OCI-M2 (cell line): ENCODE measurements around the gene NKPD1.

Experiments
- DNase-seq: peaks from one replicate; lab custom pipeline; 2025; ENCODE audit not compliant: unreplicated experiment; lab: John Stamatoyannopoulos, UW

NKPD1 gene

DNA sequence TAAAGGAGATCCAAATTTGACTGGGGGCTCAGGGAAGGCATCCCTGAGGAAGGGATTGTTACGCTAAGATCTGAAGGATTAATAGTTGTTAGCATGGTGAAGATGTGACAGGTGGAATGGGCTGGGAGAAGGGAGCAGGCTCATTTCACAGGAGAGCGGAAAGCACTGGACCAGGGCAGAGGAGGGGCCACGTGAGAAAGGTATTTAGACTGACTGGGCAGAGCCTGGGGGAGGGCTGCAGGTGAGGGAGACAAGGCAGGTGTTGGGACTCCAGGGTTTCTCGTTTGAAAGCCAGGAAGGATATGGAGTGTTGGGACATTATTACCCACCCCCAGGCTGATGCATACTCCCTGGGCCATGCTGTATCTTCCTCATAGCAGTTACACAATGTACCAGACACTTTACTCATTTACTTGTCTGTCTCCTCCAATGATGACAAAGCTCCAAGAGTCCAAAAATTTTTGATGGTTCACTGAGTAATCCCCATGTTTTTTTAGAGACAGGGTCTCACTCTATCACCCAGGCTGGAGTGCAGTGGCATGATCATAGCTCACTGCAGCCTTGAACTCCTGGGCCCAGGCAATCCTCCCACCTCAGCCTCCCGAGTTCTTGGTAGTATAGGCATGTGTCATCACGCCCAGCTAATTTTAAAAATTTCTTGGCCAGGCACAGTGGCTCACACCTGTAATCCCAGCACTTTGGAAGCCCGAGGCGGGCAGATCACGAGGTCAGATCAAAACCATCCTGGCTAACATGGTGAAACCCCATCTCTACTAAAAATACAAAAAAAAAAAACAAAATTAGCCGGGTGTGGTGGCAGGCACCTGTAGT is 14.9 kb upstream of the NKPD1 start:
- no peak for DNase-seq

DNA sequence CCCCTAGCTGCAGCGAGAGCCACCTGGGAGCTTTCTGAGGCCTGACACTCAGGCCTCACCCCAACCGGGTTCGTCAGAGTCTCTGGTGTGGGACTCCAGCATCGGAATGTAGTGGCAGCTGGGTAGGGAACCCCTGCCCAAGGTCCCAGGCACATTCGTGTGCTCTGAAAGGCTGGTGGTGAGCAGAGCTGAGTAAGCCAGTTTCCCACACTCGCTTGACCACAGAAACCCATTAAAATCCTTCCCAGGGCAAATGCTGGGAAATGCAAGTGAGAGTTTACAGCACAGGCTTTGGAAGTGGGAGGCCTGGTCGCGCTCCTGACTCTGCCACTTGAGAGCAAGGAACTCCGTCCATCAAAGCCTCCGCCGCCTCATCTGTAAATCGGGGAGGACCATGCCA is 13.0 kb upstream of the NKPD1 start:
- DNase-seq, result no peak

DNA sequence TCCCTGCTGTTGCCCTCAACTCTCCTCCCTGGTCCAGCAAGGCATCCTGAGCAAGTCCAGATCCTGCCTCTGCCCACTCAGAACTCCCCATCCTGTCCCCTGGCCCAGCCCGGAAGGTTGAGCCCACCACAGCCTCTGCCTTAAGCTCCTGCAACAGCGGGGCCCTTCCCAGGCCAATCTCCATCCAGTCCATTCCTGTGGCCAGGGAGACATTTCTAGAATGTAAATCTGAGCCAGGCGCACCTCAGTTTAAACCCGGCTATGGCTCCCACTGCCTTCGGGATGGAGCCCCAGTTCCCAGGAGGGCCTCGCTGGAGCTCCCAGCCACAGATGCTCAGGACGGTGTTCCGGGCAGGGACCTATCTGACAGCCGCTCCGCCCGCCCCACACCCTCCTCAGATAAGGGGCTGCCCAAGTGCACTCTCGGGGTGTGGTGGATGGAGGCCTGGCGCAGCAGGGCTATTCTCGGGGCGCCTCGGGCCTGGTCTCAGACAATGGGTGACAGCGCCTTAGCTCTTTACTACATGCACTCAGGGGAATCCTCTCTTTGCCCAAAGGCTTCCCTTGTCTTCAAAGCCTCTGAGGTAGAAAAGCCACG is 11.9 kb upstream of the NKPD1 start:
- no peak for DNase-seq

DNA sequence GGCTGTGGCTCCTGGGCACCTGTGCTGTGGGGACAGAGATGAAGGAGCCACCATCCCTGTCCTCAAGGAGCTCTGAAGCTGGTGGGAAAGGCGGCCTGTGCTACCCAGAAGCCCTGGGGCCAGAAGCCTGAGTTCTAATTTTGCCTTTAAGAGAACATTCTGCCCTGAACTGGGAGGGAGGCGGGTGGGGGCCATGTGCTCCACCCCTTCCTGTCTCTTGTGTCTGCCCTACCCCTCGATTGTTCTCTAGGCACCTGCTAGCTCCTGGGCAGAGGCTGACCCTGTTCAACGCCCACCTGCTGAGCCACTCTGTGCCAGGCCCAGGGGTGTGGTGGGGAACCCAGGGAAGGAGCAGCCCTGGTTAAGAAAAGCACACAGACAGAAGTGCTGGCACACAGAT is 11.4 kb upstream of the NKPD1 start:
- no peak for DNase-seq

DNA sequence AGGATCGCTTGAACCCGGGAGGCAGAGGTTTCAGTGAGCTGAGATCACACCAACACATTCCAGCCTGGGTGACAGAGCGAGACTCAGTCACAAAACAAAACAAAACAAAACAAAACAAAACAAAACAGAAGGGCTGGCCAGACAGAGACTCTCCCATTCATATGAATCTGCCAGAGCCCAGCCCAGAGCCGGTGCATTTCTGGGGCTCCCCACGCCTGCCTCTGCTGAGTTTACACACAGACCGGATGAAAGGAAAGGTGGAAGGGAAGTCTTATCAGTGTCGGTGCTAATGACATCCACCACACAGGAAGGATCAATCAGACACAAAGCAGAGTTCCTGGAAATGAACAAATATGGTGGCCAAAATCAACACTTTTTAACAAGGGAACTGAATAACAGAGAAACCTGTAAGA is 10.4 kb upstream of the NKPD1 start:
- no peak for DNase-seq

DNA sequence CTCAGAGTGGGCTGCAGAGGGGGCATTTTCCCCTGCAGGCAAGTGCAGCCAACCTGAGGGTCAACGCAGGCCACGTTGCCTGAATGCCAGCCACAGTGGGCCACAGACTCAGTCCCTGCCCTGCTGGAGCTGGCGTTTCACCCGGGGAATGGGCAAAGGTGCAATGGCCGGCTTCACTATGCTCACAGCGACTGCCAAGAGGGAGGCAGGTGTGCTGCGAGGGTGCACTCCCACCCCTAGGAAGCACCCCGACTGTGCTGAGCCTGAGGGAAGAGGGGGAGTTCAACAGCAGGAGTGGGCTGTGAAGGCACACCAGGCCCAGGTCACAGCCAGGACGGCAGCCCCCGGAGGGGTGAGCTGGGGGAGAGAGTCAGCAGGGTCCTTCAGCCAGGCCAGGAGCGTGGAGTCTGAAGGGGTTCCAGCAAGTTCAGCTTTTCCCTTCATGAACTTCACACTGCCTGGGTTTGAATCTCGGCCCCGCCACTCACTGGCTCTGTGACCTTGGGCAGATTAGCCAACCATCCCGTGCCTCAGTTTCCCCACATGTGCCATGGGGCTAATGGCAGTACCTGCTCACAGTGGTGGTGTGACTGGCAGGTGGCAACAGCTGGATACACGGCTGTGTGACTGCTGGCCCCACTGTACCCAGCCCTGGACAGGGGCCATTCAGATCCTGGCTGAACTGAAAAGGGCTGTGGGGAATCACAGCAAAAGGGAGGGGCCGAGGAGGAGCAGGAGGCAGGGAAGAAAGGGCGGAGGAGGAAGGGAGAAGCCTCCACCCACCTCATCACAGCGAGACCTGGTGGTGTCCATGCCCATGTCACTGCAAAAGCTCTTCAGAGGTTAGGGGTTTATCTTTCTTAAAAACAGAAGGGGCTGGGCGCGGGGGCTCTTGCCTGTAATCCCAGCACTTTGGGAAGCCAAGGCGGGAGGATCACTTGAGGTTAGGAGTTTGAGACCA is 9.6 kb upstream of the NKPD1 start:
- DNase-seq, result no peak

DNA sequence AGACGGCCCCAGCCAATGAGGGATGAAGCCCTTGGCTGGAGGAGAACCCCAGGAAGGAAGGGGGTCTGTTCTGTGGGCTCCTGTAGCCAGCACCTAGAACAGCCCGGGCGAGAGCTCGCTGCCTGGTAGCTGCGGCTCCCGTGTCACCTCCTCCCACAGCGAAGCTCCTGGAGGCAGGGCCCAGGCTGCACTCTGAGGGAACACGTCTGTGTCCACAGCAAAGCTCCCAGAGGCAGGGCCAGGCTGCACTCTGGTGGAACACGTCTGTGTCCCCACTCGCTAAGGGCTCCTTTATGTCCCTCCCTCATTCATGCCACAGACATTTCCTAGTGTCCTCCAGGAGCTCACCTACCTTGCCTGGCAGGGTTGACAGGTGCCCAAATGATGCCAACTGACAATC is 8.8 kb upstream of the NKPD1 start:
- no peak for DNase-seq

DNA sequence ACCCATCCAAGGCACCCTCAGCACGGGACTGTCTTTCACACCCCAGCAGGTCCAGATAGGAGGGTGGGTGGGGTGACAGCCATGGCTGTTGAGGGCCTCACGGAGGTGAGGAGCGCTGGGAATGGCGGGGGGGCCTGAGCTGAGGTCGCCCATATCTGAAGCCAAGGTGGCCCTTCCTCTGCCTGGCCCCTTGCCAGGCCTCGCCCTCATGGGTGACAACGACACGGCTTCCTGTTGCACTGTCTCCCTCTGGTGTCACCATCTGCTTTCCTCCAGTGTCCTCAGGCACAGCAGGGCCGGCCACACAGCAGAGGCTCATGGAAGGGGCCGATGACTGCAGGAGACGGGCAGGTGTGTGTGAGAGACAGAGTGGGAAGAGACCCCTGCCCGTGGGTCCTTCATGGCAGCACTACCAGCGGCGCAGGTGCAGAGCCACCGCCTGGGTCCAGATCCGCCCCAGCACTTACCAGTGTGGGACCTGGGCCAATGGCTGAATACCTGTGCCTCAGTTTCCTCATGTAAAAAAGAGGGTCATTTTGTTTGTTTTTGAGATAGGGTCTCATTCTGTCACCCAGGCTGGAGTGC is 8.1 kb upstream of the NKPD1 start:
- DNase-seq, result no peak

DNA sequence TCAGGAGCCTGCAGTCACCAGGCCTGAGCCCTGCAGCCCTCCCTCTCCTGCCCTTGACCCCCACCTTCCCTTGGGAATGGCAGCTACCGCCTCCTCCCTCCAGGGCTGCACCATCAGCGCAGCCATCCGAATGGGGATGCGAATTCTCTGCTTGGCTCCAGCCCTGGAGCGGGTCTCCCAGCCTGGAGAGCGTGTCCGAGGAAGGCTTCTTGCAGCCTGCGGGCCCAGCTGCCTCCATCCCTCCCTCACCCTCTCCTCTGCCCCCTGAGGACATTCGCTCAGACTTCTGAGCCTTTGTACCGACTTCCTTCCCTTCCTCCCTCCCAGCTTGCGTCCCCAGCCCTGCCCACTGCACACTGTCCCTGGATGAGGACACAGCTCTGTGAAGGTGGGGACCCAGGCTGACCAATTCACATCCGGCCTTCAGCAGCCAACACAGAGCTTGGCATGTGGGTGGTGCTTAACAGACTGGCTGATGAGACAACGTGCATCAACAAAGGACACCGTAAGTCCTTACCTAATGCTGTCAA is 6.0 kb upstream of the NKPD1 start:
- no peak for DNase-seq

DNA sequence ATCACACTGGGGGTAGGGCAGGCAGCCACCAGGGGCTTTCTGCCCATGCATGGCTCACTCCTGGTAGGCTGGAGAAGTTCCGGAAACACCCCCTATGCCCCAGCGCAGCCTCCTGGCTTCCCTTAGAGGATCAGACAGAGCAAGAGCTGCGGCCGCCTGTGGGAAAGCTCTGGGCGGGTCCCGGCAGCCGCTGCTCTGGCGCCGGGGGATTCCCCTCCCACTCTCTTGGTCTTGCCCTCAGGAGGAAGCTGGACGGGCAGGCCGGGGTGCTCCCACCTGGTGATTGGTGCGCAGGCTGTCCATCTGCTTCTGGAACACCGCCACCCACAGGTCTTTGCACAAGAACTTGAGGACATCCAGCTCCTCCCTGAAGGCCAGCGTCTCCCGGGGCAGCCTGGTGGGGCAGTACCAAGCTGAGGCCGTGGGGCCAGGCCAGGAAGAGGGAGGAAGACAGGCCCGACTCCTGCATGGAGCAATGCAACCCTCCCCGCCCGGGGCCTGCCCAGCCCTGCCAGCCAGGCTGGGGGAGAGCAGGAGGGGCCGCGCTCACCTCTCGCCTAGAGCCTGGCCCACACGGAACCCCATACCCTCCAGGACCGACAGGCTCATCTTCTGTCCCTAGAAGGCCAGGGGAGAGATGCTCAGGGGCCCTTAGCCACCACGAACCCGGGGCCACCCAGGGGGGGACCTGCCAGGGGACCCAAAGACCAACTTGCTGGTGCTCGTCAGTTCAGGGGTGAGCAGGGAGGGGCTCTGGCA is 4.0 kb upstream of the NKPD1 start:
- no peak for DNase-seq

DNA sequence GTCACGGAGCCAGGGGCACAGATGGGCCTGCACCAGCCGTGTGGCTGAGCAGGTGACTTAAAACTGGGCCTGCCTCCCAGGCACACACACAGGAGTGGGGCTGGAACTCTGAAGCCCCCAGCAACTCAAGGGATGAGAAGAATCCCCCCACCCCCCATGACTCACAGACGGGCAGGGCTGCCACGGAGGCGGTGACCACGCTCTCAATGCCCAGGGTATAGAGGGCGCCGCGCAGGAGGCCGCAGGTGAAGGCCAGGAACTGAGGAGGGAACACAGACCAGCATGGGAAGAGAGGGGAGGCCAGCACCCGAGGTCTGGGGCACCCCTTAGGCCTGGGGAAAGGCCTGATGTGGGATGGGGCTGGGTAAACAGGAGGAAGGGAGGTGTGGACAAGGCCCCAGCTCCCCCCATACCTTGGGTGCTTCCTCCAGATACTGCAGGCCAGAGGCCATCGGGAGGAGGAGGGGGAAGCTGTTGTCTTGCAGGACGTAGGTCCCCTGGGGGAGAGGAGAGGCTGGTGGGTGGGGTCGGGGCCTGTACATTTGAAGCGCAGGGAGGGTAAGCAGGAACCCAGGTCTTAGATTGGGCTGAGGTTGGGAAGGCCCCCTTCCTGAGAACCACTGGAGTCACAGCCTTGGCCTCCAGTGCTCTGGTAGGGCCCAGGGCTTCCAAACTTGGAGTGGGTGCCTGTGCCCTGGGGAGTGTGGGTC is 3.1 kb upstream of the NKPD1 start:
- DNase-seq, result no peak

DNA sequence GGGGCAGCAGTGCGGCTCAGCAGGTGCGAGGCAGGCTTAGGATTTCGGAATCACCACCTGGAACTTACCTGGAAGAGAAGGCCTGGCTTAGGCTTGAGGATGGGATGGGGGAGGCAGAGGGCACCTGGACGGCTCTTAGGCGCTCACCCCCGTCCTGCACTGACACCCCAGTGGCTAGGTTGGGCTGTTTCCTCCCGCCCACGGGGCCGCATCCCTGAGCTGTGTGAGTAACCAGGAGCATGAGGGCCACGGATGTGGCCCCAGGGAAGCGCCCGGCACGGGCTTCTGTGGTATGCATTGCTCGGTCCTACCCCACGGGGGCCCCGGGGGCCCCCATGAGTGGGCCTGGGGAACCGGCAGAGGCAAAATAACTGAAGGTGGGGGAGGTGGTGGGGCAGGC is 2.4 kb upstream of the NKPD1 start:
- no peak for DNase-seq

DNA sequence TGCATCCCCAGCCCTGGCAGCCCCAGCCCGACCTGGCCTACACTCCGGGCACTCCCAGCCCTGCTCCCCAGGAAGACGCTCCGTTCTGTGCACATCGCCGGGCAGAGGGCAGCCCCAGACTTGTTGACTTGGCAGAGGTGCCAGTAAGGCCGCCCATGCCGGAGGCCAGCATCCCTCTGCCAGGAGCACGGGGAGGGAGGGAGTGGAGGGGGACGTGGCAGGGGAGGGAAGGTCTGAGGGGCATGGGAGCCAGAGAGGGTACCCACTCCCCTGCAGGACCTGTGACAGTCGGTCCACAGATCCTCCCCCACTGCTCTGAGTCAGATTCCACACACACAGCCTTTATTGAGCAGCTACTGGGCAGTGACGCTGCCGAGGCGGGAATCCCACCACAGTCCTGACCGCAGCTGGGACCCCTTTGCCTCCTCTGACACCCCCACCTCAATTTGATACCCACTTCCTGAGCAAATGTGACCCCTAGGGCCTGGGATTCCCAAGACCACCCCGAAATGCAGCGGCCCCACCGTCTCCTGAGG is 1.9 kb upstream of the NKPD1 start:
- DNase-seq, result no peak

DNA sequence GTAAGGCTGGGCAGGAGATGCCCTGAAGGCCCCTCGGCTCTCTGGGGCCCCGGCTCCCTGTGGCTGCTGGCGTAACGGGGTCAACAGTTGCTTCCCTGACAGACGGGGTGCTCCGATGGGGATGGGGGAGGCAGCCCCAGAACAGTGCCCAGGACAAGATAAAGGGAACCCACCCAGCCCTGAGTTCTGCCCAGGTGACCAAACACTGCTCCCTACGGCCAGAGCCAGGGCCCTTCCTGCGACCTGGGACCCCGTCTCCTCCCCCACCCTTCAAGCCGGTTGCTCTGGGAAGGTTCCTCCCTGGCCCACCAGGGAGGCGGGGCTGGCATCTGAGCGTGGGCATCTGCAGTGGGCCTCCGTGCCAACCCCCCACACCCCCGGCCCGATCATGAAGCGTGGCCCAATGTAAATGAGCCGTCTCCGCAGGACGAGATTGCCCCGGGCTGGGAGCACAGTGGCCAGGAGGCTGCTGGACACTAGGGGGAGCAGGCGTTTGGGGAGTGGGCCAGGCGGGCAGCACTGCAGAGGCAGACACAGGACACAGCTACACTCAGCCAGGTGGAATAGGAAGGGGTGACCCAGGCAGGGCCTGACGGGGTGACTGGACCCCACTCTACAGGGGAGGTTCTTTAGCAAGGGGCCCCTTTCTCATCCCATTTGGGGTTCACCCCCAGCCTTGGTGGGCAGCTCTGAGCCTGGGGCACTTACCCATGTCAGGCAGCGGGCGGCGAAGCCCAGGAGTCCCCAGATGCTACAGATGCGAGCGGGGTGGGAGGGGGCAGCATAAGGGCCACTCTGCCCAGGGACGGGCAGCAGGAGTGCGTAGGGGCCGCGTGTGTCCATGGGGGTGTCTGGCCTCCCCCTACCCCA is 1.2 kb upstream of the NKPD1 start:
- DNase-seq, result no peak

DNA sequence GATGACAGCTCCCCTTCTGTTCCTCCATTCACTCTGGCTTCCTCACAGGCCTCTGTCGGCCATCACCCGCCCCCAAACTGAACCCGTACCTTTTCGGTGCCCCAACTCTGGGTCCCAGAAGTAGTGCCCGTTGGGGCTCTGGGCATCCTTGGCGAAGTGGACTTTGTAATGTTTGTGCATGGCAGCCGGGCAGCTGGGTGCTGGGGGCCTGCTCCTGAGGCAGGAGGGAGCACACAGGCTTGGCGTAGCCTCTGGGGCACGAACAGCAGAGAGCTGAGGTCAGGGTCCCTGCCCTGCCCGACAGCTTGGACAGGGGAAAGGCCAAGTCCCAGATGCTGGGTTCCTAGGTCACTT is 834 bp downstream of the NKPD1 start:
- DNase-seq, result no peak

DNA sequence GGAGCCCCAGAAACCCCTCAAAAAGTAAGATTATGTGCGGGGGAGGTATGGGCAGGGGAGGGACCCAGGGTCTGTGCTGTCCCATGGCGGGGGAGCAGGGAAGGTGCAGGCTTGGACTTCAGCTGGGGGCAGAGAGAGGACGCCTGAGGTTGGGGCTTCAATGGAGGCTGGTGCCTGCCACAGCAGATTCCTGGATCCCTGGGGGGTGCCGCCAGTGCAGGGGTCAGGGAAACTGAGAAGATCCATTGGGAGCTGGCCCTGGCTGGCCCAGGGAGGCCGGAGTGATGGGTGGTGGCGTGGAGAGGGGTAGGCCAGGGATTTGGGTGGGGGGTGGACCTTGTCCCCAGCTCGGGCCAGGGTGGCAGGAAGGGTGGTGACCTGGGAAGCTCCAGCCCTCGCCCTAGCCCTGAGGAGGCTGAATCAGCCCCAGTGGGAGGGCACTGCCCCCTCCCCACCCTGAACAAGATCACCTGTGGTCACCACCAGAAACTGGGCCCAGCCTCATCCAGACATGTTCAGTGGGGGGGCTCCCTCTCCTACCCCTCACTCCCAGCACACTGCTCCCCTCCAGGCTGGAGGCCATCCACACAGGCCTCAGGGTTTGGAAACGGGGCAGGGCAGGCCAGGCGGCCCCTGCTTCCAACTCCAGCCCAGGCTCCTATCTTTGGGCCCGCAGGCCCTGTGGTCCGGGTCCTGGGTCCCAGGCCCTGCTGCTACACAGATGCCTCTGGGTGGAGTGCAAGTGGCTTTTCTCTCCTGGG is 1.4 kb downstream of the NKPD1 start:
- DNase-seq, result no peak

DNA sequence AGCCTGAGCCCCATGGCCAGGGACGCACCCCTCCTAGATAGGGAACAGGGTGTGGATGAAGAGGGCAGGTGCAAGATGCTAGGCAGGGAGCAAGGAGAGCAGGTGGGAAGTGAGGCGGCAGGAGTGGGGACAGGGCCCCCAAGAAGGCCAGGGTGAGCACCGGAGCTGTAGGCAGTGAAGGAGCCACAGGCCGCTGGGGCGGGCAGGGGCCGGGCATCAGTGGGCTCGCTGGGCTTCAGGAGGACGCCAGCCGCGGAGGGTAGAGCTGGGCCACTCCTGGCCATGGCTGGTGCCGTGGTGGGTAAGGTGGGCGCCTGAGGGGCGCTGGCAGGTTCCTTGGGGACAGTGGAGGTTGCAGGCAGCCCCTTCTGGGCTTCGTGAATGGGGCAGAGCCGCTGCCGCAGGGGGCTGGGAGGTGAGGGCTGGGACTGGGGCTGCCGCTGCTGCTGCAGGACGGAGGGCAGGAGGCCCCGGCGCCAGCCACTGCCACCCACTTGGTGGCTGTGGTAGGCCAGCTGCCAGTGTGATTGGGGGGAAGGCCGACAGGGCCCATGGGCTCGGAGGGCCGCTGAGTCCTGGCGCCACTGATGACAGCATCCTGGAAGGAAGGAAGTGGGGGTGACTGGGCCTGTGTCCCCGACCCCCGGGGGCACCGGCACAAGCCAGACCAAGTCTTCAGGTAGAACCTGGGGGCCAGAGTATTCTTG is 2.1 kb downstream of the NKPD1 start:
- DNase-seq, result no peak
